GM18909 (cell line): ENCODE data around the gene TSPYL4.

Source experiments
- ATAC-seq: cut with Tn5 transposase; IDR thresholded peaks from one replicate; pipeline ENCODE4 v1.9.1; 2021; ENCODE audit warnings: mild to moderate bottlenecking; ENCODE audit not compliant: unreplicated experiment, poor library complexity

TSPYL4 gene

GRCh38 chr6:116277124-116277523 lies 23.2 kb upstream of the TSPYL4 start:
- ATAC-seq: no peak

DNA sequence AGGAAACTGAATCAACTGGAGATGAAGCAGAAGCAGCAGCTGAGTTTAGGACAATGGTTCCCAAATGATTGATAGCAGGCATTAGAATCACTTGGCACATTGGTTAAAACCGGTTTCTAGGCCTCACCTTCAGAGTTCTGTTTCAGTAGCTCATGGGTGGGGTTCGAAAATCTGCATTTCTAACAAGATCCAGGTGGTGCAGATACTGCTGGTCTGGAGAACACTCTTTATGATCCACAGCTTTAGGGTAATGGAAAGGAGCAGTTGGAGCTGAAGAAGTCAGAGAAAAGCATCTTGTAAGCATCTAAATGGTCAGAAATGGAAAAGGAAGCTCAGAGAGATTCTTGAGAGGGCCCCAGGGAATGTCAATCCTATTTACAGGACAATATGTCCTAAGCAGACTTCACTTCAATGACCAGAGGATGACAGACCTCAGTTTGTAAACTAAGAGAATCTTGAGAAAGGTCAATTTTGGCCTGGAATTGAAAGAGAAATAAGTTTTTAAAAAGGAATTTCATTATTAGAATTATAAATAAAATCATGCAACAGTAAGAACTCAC lies 17.4 kb upstream of the TSPYL4 start:
- ATAC-seq: no peak

DNA sequence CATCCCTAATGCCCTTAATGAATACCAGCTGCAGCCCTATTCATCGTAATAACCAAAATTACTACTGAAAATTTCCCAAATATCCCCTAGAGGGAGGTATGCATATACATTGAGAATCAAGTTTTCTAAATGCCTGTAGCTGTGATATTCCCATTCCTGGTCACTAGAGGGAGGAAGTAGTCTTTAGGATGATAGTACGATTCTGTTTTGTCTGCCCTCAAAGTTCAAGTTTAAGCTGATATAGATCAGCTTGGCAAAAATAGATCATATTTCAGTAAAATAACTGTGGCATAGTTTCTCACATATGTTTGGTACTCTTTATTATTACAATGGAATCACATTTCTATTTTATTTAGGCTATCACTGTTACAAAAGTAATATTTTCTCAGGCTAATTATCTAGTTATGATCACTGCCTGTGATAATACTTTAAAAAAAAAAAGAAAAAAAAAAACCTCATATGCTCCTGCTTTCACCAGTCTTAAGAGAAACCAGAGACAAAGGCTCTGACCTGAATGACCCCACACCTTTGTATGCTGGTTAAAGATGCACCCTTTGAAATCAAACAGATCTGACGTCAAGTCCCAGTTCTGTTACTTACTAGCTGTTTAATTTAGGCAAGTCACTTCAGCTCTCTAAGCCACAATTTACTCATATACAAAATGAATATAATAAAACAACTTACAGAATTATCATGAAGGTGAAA lies 14.9 kb upstream of the TSPYL4 start:
- peak; percentile 90 for ATAC-seq

DNA sequence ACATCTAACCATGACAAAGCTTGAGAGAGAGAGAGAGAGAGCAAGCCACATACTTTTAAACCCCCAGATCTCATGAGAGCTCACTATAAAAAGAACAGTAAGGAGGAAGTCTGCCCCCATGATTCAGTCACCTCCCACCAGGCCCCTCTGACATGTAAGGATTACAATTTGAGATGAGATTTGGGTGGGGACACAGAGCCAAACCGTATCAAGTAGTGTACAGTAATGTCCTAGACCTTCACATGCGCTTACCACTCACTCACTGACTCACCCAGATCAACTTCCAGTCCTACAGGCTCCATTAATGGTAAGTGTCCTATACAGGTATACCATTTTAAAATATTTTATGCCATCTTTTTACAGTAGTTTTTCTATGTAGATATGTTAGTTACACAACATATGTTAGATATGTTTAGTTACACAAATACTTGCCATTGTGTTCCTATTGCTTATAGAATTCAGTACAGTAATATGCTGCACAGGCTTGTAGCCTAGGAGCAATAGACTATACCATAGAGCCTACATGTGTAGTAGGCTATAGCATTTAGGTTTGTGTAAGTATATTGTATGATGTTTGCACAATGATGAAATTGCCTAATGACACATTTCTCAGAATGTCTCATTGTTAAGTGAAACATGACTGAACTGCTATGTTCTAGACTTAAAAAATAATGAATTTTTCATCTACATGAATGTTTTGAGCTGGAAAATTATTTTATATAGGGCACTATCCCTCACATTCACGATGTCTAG lies 14.1 kb upstream of the TSPYL4 start:
- ATAC-seq: peak; percentile 17

DNA sequence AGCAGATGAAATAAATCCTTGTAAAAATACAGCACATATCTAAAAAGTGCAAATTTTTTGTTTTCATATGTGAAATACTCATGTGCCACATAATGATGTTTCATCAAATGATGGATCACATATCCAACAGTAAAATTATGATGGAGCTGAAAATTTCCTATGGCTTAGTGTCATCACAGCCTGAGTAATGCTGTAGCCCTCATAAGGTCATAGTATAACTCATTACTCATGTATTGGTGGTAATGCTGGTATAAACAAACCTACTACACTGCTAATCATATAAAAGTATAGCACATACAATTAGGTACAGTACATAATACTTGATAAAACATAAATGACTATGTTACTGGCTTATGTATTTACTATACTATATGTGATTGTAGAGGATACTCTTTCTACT lies 12.9 kb upstream of the TSPYL4 start:
- no peak for ATAC-seq

GRCh38 chr6:116265041-116265829 lies 11.4 kb upstream of the TSPYL4 start:
- ATAC-seq: no peak

DNA sequence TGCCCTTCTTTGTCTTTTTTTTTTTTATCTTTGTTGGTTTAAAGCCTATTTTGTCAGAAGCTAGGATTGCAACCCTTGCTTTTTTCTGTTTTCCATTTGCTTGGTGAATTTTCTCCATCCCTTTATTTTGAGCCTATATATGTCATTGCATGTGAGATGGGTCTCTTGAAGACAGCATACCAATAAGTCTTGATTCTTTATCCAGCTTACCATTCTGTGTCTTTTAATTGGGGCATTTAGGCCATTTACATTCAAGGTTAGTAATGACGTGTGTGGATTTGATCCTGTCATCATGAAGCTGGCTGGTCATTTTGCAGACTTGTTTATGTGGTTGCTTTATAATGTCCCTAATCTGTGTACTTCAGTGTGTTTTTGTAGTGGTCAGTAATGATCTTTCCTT lies 9.5 kb upstream of the TSPYL4 start:
- no peak for ATAC-seq

DNA sequence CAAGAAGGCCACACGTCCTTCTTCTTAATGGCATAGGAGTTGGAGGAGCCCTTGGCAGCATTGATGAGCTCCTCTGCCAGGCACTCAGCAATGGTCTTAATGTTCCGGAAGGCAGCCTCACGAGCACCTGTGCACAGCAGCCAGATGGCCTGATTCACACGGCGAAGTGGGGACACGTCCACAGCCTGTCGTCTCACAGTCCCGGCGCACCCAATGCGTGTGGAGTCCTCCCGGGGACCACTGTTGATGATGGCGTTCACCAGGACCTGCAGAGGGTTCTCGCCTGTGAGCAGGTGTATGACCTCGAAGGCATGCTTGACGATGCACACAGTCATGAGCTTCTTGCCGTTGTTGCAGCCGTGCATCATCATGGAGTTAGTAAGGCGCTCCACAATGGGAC lies 4.6 kb upstream of the TSPYL4 start:
- no peak for ATAC-seq

- no peak for ATAC-seq
Measured at GRCh38 chr6:116256694-116257093, 2.8 kb upstream of the TSPYL4 start.

GRCh38 chr6:116255246-116255800 lies 1.4 kb upstream of the TSPYL4 start:
- ATAC-seq: no peak

- ATAC-seq: peak; percentile 36
Measured at GRCh38 chr6:116254297-116255056, 602 bp upstream of the TSPYL4 start.

DNA sequence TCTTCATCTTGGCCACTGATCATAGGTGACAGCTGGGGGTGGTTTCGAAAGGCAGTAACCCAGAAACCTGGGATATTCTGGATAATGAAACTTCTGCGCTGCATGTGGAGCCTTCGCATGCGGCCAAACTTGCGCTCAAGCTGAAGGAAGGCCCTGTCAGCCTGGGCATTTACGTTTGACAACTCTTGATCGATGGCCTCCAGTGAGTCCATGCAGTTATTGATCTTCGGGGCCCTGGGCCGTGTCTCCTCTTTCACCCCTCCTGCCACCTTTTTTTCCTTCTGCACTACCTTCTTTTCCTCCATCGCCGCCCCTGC lies 729 bp downstream of the TSPYL4 start:
- ATAC-seq: no peak

GRCh38 chr6:116251568-116252384 lies 2.1 kb downstream of the TSPYL4 start:
- ATAC-seq: no peak

DNA sequence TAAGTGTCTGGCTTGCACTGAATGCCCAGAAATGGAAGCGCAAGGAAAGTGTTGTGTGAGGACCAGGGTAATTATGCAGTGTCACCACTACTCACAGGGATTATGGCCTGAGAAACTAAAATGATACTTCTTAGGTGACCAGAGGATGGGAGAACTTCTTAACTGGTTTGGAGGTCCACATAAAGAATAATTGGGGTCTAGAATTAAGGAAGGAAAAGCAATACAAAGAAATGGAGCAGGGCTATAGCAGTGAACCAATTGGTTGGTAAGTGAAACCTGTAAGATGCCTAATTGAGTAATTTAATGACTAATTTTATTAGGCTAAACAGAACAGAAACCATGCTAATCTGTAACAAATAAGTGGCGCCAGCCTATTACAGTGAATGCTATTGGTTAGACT lies 5.3 kb downstream of the TSPYL4 start:
- ATAC-seq: no peak

DNA sequence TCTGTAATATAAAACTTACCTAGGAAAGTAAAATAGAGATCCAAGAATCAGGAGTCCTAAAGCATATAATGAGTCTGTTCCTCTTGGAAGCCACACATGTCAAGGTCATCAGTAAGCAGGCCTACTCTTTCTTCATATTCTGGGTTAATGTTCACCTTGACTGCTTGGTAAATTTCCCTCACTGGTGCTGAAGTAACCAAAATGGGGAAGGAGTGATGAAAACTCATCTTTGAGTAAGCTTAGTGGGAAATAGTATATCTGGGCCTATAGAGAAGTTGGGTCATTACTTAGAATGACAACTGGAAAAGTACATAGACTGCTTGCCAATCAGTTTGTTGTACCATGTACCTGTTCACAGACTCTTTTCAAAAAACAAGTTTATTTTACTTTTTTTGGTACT lies 6.6 kb downstream of the TSPYL4 start:
- peak; percentile 43 for ATAC-seq

DNA sequence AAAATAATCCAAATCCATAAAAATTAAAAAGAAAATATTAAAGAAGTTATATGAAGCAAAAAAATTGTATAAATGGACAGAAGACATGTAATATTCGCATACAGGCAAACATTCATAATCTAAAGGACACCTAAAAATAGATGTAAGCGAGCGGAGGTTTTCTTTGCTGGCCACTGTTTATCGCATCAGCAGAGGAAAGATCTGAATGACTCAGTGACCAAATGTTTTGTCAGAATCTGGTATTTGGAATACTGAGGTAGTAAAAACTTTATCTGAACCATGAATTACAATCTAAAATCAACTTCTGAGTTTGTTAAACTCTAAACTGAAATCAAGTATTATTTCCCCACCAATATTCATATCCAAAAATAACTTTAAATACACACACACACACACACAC lies 7.8 kb downstream of the TSPYL4 start:
- ATAC-seq: no peak

- ATAC-seq: no peak
Measured at GRCh38 chr6:116244284-116244683, 9.6 kb downstream of the TSPYL4 start.

DNA sequence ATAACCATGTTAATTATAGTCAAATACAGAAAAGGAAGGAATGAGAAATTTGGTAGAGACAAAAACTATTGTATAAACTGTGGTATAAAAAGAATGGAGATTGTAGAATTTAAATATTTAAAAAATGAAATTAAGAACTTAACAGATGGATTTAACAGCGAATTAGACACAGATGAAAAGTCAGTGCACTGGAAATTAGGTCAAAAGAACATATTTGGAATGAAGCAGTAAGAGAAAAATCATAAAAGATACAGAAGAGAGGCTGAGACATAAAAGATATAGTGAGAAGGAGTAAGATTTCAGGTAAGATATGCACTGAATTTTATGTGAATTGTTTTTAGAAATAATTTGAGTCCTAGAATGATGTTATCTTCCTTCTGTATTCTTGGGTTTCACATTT lies 14.0 kb downstream of the TSPYL4 start:
- ATAC-seq: no peak

GRCh38 chr6:116239256-116239655 lies 14.6 kb downstream of the TSPYL4 start:
- ATAC-seq: no peak
